ENCODE measurements around the gene OGFRL1. TPM values are rescaled to one million over a fixed set of nuclear protein-coding genes. Genes with fewer than 3 reads are reported as not detected.

OGFRL1 gene
- total RNA-seq, 1 donor from 2014 or later: 7.7 TPM

- no peak for DNase-seq (ENCODE audit: low spot score)
- intact Hi-C loops (cut with DNase I): no loop called here
These were observed 35.7 kb downstream of the OGFRL1 start for GRCh38 chr6:71324194-71324785.

GRCh38 chr6:71326611-71327010 lies 38.0 kb downstream of the OGFRL1 start:
- no peak for DNase-seq (ENCODE audit: low spot score)
- intact Hi-C loops (cut with DNase I): no loop called here

- no peak for DNase-seq (ENCODE audit: low spot score)
- intact Hi-C loops (cut with DNase I): no loop called here
These were observed 41.9 kb downstream of the OGFRL1 start for GRCh38 chr6:71330501-71330900.

DNA sequence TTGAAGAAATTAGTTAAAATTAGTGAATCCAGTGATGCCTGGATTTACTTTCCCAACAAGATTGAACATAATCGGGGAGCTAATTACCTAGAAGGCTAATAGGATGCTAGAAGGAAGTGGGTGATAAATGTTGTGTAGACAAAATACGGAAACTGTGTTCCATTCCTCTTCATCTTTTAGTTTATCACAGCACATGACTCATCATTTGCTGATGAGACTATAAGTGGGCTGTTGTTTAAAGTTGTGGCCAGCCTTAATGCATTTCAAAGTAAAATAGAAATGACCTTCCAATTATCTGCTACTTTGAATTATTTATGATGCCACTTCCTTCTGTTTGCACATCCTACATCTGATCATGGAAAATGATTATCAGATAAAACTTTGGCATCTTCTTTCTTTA lies 43.4 kb downstream of the OGFRL1 start:
- intact Hi-C loops (cut with DNase I): no loop called here
- DNase-seq (ENCODE audit: low spot score): no peak

GRCh38 chr6:71333050-71333449 lies 44.4 kb downstream of the OGFRL1 start:
- intact Hi-C loops (cut with DNase I): no loop called here
- DNase-seq (ENCODE audit: low spot score): no peak

DNA sequence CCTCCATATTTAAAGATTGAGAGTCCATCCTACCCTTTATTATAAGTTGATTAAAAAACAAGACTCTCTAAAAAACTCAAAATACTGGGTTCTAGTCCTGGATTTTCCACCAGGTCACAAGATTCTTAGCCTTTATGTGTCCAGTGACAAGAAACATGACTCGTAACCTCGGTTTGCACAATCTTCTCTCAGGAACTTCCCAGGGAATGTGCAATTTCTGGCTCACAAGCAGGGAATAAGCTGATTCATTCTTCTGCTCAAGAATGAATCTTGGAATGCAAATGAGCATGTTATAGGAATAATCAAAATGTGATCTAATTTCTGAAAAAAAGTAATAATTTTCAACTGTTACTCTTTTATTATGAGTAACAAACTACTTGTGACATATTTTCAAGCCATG lies 45.1 kb downstream of the OGFRL1 start:
- no peak for DNase-seq (ENCODE audit: low spot score)
- intact Hi-C loops (cut with DNase I): no loop called here

GRCh38 chr6:71334768-71335167 lies 46.2 kb downstream of the OGFRL1 start:
- intact Hi-C loops (cut with DNase I): no loop called here
- no peak for DNase-seq (ENCODE audit: low spot score)

DNA sequence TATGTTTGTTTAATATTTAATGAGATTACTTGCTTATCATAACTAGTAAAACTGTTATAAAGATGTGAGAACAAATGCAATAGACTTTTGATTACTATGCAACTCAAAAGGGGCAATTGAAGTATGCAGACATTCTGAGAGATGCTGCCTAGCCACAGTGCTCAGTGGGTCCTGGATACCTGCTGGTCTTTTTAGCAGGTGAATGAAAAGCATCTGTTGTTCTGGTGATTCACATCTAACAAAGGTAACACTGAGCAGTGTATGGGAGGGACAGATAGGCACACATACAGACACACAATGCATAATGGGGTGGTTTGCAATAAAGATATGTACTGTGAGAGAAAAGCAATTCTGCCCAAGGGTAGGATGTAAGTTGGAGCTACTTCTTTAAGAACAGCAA lies 46.9 kb downstream of the OGFRL1 start:
- intact Hi-C loops (cut with DNase I): no loop called here
- no peak for DNase-seq (ENCODE audit: low spot score)

DNA sequence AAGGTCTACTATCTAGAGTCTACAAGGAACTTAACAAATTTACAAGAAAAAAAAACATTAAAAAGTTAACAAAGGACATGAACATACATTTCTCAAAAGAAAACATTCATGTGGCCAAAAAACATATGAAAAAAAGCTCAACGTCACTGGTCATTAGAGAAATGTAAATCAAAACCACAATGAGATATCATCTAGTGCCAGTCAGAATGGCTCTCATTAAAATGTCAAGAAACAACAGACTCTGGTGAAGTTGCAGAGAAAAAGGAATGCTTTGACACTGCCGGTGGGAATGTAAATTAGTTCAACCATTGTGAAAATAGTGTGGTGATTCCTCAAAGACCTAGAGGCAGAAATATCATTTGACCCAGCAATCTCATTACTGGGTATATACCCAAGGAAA lies 48.3 kb downstream of the OGFRL1 start:
- no peak for DNase-seq (ENCODE audit: low spot score)
- intact Hi-C loops (cut with DNase I): no loop called here

DNA sequence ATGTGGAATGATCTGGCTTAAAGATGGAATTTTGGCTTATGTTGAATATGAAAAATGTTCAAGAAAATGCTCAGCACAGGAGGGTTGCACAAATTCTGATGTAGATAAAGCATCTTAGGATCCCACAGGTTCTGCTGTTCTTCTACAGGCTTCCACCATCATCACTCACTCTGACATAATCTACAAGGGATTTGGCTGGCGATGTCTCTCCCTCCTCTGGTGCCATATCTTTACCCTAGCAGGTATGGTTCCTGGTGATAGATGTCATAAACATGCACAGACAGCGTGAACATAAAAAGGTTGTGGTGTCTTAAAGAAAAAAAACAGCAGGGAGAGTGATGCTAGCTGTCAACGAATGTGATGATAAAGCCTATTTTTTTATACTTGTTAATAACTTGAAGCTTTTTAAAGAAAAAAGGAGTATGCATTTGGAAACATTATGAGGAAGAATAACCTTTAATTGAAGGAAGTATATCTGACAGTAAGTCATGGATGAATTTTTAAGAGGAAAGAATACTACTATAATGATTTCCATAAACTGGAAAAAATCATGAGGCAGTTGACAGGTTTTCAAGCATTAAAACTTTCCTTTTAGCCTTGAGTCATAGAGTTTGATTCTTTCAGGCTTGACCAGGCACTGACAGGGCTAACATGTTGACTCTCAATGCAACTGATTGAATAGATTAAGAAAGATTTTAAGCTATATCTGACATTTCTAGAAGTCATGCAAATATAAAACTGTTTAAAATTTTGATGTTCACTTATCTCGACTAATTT lies 50.1 kb downstream of the OGFRL1 start:
- DNase-seq (ENCODE audit: low spot score): no peak
- intact Hi-C loops (cut with DNase I): no loop called here

- intact Hi-C loops (cut with DNase I): no loop called here
These were observed 54.2 kb downstream of the OGFRL1 start for GRCh38 chr6:71342772-71343171.

GRCh38 chr6:71345476-71346333 lies 57.1 kb downstream of the OGFRL1 start:
- DNase-seq (ENCODE audit: low spot score): no peak
- intact Hi-C loops (cut with DNase I): loop anchor here (5.0 kb wide), 2 partner anchors 58 to 148 kb away; partner anchors contain the start of gene OGFRL1

More at GRCh38 chr6:71342772-71343171, 54.2 kb downstream of the OGFRL1 start:
- no peak for DNase-seq (ENCODE audit: low spot score)

- intact Hi-C loops (cut with DNase I): loop anchor here (5.0 kb wide), 2 partner anchors 59 to 149 kb away; partner anchors contain the start of gene OGFRL1
- DNase-seq (ENCODE audit: low spot score): no peak
These were observed 57.7 kb downstream of the OGFRL1 start for GRCh38 chr6:71346334-71346694.

DNA sequence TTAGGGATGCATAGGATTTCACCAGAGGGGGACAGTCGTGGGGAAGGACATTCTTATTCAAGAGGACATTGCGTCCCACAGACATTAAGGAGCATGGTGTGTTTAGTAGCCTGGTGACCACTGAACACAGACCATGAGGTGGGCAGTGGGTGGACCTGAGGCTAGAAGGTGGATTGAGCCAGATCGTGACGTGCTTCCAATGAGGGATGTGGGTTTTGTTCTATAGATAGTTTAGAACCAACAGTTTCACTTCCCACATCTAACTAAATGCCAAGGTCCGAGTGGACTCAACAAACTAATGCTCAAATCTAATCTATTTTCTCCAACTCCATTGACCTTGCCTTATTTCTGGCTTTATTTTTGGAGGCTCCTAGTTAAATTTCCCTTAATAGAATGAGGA lies 58.5 kb downstream of the OGFRL1 start:
- DNase-seq (ENCODE audit: low spot score): no peak
- intact Hi-C loops (cut with DNase I): loop anchor here (5.0 kb wide), 2 partner anchors 60 to 150 kb away; partner anchors contain the start of gene OGFRL1

- DNase-seq (ENCODE audit: low spot score): no peak
- intact Hi-C loops (cut with DNase I): loop anchor here (5.0 kb wide), 2 partner anchors 62 to 152 kb away; partner anchors contain the start of gene OGFRL1
These were observed 60.8 kb downstream of the OGFRL1 start for GRCh38 chr6:71349395-71349794.

DNA sequence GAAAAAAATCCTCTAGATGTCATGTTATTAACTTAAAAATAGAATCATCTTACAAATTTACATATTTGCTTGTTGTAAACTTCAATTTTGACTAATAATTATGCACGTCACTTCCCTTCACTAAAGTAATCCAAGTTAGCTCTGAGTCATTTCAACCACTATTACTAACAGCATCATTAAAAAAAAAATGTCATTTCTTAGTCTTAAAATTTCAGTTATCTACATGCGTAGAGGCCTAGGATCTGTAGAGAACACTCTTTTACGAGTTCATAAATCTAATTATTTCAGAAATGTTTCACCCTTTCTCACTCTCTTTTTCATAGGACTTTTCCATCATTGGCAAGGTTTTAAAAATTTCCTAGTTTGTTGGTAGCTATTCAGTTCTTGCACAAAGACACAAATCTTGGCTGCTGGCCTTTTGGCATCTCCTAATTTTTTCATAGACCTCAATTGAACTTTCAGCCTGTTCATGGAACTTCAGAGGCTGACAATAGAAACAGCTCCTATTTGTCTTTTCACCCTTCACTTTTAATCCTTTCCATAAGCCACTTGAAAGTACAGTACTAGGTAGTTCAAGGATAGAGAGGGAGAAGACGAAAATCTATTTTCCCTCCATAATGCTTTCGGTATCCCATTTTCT lies 61.5 kb downstream of the OGFRL1 start:
- no peak for DNase-seq (ENCODE audit: low spot score)

DNA sequence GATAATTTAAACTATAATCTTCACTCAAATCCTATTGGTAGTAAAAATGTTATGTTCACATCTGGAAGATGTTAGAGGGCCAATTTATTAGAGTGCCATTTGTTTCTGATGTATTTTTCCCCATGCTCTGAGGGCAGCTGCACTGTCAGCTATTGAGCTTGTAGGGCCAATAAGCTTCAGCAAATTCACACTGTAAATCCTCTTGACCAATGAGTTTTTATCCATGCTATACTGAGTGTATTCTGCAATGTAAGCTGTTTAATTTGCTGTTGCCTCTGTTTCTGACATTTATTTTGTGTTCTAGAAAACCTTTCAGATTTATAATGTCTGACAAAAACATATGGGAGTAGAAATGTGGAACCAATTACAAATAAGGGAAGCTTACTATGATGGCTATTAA lies 62.6 kb downstream of the OGFRL1 start:
- intact Hi-C loops (cut with DNase I): no loop called here
- no peak for DNase-seq (ENCODE audit: low spot score)

More for the DNA sequence above, 61.5 kb downstream of the OGFRL1 start:
- intact Hi-C loops (cut with DNase I): loop anchor here (5.0 kb wide), 2 partner anchors 63 to 153 kb away; partner anchors contain the start of gene OGFRL1
